ENCODE results near the gene ATPAF1.

GRCh38 chr1:46670134-46670533 is 2.0 kb upstream of the ATPAF1 start:
- TF ChIP-seq, protein P1, sequence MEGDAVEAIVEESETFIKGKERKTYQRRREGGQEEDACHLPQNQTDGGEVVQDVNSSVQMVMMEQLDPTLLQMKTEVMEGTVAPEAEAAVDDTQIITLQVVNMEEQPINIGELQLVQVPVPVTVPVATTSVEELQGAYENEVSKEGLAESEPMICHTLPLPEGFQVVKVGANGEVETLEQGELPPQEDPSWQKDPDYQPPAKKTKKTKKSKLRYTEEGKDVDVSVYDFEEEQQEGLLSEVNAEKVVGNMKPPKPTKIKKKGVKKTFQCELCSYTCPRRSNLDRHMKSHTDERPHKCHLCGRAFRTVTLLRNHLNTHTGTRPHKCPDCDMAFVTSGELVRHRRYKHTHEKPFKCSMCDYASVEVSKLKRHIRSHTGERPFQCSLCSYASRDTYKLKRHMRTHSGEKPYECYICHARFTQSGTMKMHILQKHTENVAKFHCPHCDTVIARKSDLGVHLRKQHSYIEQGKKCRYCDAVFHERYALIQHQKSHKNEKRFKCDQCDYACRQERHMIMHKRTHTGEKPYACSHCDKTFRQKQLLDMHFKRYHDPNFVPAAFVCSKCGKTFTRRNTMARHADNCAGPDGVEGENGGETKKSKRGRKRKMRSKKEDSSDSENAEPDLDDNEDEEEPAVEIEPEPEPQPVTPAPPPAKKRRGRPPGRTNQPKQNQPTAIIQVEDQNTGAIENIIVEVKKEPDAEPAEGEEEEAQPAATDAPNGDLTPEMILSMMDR (IDR thresholded peaks at IDR 0.05; ENCODE audit: low read length): no peak
- TF ChIP-seq EZH2 (IDR thresholded peaks at IDR 0.05; ENCODE audit: borderline replicate concordance, low read length): no peak
